K562 (cell line): ENCODE results near the gene HMGCL. TPM values are rescaled to one million over a fixed set of nuclear protein-coding genes. Genes with fewer than 3 reads are reported as not detected.
A peak's percentile ranks its signal among the peaks of the same experiment; 100 is the strongest.

ENCODE experiments used
- CBFA2T3 ChIP-seq: fragments of 450-650 bp; IDR thresholded peaks from 2 replicates; pipeline ENCODE4 v1.6.1; 2017
- CHD1 ChIP-seq: fragments of 200-600 bp; sonication (generic); IDR thresholded peaks from one replicate; pipeline ENCODE4 v1.6.1; 2012; ENCODE audit warnings: mild to moderate bottlenecking, moderate library complexity, low read length, inconsistent platforms
- DEAF1 ChIP-seq: fragments of 450-650 bp; formaldehyde crosslinking; IDR thresholded peaks from 2 replicates; pipeline ENCODE4 v1.4.0; 2020; ENCODE audit warnings: mild to moderate bottlenecking, moderate library complexity
- GTF2A2 ChIP-seq: IDR thresholded peaks from 2 replicates; pipeline ENCODE4 v1.6.1; 2016; ENCODE audit warnings: mild to moderate bottlenecking, missing genetic modification characterization, missing compliant biosample characterization
- KLF6 ChIP-seq: fragments of 250-450 bp; sonication (Bioruptor Pico); IDR thresholded peaks from 2 replicates; pipeline ENCODE4 v1.4.0; 2020; ENCODE audit warnings: mild to moderate bottlenecking, moderate library complexity, borderline replicate concordance
- L3MBTL2 ChIP-seq: fragments of 450-650 bp; IDR thresholded peaks from 2 replicates; pipeline ENCODE4 v1.6.1; 2016; ENCODE audit warnings: mild to moderate bottlenecking, moderate library complexity
- RERE ChIP-seq: sonication (generic); formaldehyde crosslinking; IDR thresholded peaks from 2 replicates; pipeline ENCODE4 v1.8.0; 2023; ENCODE audit warnings: missing genetic modification reagents, mild to moderate bottlenecking, borderline replicate concordance
- SAFB ChIP-seq: fragments of 200-400 bp; formaldehyde crosslinking; IDR thresholded peaks from 2 replicates; pipeline ENCODE4 v1.6.1; 2017; ENCODE audit warnings: low read depth, low read length, borderline replicate concordance
- SIN3A ChIP-seq, 2 experiments: fragments of 150-350 bp in 1 of 2; IDR thresholded peaks; 2 replicates each; pipeline ENCODE4 v1.6.1; 2011 to 2016; ENCODE audit warnings: borderline replicate concordance in 2 of 2, low read depth in 2 of 2, low read length in 2 of 2, mild to moderate bottlenecking in 2 of 2, moderate library complexity in 2 of 2; ENCODE audit not compliant: control insufficient read depth in 1 of 2
- SIX5 ChIP-seq, 2 experiments: IDR thresholded peaks; 2 replicates each; pipeline ENCODE4 v1.6.1; 2011; ENCODE audit warnings: low read length in 2 of 2, borderline replicate concordance in 1 of 2, low read depth in 1 of 2, mild to moderate bottlenecking in 1 of 2, moderate library complexity in 1 of 2; ENCODE audit not compliant: insufficient read depth in 1 of 2
- SREBF2 ChIP-seq: sonication (generic); formaldehyde crosslinking; IDR thresholded peaks from 2 replicates; pipeline ENCODE4 v1.4.0; 2020; ENCODE audit warnings: mild to moderate bottlenecking, missing genetic modification reagents
- TEAD4 ChIP-seq, 2 experiments: sonication (generic) in 1 of 2; formaldehyde crosslinking in 1 of 2; IDR thresholded peaks; 2 replicates each; pipeline versions ENCODE4 v1.6.1 to v1.8.0; 2012 to 2022; ENCODE audit warnings: borderline replicate concordance in 1 of 2, inconsistent platforms in 1 of 2, low read length in 1 of 2, mild to moderate bottlenecking in 1 of 2, missing genetic modification reagents in 1 of 2
- TRIM24 ChIP-seq, 2 experiments: fragments of 450-650 bp; IDR thresholded peaks; 2 replicates each; pipeline ENCODE4 v1.6.1; 2016
- VEZF1 ChIP-seq: fragments of 200-800 bp; sonication (Bioruptor generic); IDR thresholded peaks from 2 replicates; pipeline ENCODE4 v1.6.1; 2017; ENCODE audit warnings: missing genetic modification characterization, missing compliant biosample characterization
- ZFP1 ChIP-seq: fragments of 450-650 bp; formaldehyde crosslinking; IDR thresholded peaks from 2 replicates; pipeline ENCODE4 v1.4.0; 2020; ENCODE audit warnings: mild to moderate bottlenecking, mixed read lengths
- ZNF57 ChIP-seq: fragments of 450-650 bp; formaldehyde crosslinking; IDR thresholded peaks from 2 replicates; pipeline ENCODE4 v1.4.0; 2020; ENCODE audit warnings: mild to moderate bottlenecking, moderate library complexity
- ZNF583 ChIP-seq: fragments of 250-450 bp; sonication (Bioruptor Pico); IDR thresholded peaks from 2 replicates; pipeline ENCODE4 v1.4.0; 2020
- ZNF785 ChIP-seq: fragments of 250-450 bp; sonication (Bioruptor Pico); IDR thresholded peaks from 2 replicates; pipeline ENCODE4 v1.4.0; 2020; ENCODE audit warnings: mild to moderate bottlenecking
- polyA plus RNA-seq, 8 experiments: library from polyadenylated mRNA; depleted of rRNA in 4 of 8; stranded (reverse) in 5 of 8; unstranded in 3 of 8; fragments of >200 nt; fragmentation: Nextera tagmentation in 2 of 8; fragmentation: Illumina TruSeq in 1 of 8; extraction: Ambion mirVana in 2 of 8; extraction: Trizol in 1 of 8; gene quantifications; 2 replicates each; pipeline versions ENCODE4 v1.2.1 to v1.2.3, GENCODE V29; 2011 to 2014; ENCODE audit warnings: inconsistent platforms in 1 of 8, missing spikeins in 1 of 8
- total RNA-seq, 7 experiments: library from RNA; depleted of rRNA in 6 of 7; stranded (reverse); fragments of >200 nt in 6 of 7; fragmentation: Illumina TruSeq in 2 of 7; extraction: Trizol in 2 of 7; gene quantifications; 2 replicates each; pipeline versions ENCODE4 v1.2.1 to v1.2.3, GENCODE V29; 2011 to 2021; ENCODE audit warnings: low replicate concordance in 1 of 7

HMGCL gene
- total and polyA plus RNA-seq, 9 of the 15 experiments (the other 6 are each of a cell fraction or from before 2014, with no cell fraction given), result 18.0 to 82.2 (median 24.2) TPM

- TF ChIP-seq TEAD4 (IDR thresholded peaks at IDR 0.05; ENCODE audit: low read length), result no peak
- TF ChIP-seq TEAD4 (CRISPR knock-in tag; IDR thresholded peaks at IDR 0.05; ENCODE audit: borderline replicate concordance), result no peak
- no peak for TF ChIP-seq TRIM24 (IDR thresholded peaks at IDR 0.05)
- 0 out of 2 replicates have a peak, but pooled peaks have one; percentile 23 for TF ChIP-seq ZNF583 (CRISPR knock-in tag)
- no peak for TF ChIP-seq SAFB
- TF ChIP-seq DEAF1 (CRISPR knock-in tag), result no peak
- peak; percentile 76 for TF ChIP-seq VEZF1 (CRISPR knock-in tag)
- TF ChIP-seq GTF2A2 (tag), result no peak
- no peak for TF ChIP-seq ZNF785 (CRISPR knock-in tag)
- TF ChIP-seq SIX5 (IDR thresholded peaks at IDR 0.05; ENCODE audit: borderline replicate concordance in 1 of 2, insufficient read depth in 1 of 2, low read depth in 1 of 2, low read length in 2 of 2), result no peak
- TF ChIP-seq SREBF2 (CRISPR knock-in tag), result no peak
- TF ChIP-seq ZFP1 (CRISPR knock-in tag), result no peak
- TF ChIP-seq SIN3A (IDR thresholded peaks at IDR 0.05; ENCODE audit: borderline replicate concordance in 2 of 2, control insufficient read depth in 1 of 2, low read depth in 2 of 2, low read length in 2 of 2), result peak; percentile 83 to 92; a peak in 3 of 4 replicates
- peak; percentile 71 for TF ChIP-seq L3MBTL2
- peak; percentile 86 for TF ChIP-seq CHD1
- TF ChIP-seq CBFA2T3, result peak; percentile 10; the same call in 1 of the 2 replicates
- no peak for TF ChIP-seq RERE (CRISPR knock-in tag)
- TF ChIP-seq ZNF57, result no peak
- peak; percentile 56; the same call in 1 of the 2 replicates for TF ChIP-seq KLF6 (CRISPR knock-in tag)
Measured at GRCh38 chr1:23799570-23800399, 25.4 kb downstream of the HMGCL start (continued).
